Pancreas (tissue), 10 donors: ENCODE data around the gene CLNK. TPM values are rescaled to one million over a fixed set of nuclear protein-coding genes. Genes with fewer than 3 reads are reported as not detected.

Experiments
- ATAC-seq, 4 donors: fragments of 200-7000 bp; cut with Tn5 transposase; one replicate each; pipeline versions ENCODE4 v1.8.0 to v1.9.1; 2020; ENCODE audit warnings: mild to moderate bottlenecking in 4 of 4, moderate library complexity in 4 of 4
- DNase-seq, 6 donors: peaks; one replicate each; pipeline ENCODE4 v3.0.0-alpha.2; 2020
- FAIRE-seq: peaks from 2 replicates; lab custom pipeline; 2012; peaks lifted over from hg19 to GRCh38; lab: Jason Lieb, UNC
- H3K27ac ChIP-seq, 4 donors: fragments of 200-600 bp; sonication (generic); 1 replicate in 3 of 4; 2 replicates in 1 of 4; pipeline versions ENCODE4 v1.5.0 to v1.8.0; 2020
- H3K27me3 ChIP-seq, 4 donors: fragments of 200-600 bp; one replicate each; pipeline ENCODE4 v1.8.0; 2021
- H3K36me3 ChIP-seq, 3 donors: fragments of 200-600 bp; sonication (generic) in 1 of 3; one replicate each; pipeline versions ENCODE4 v1.5.0 to v1.8.0; 2020 to 2021
- H3K4me1 ChIP-seq, 3 donors: fragments of 200-600 bp; one replicate each; pipeline ENCODE4 v1.8.0; 2021
- H3K4me3 ChIP-seq, 4 donors: fragments of 200-600 bp; sonication (generic) in 2 of 4; one replicate each; pipeline versions ENCODE4 v1.5.0 to v1.8.0; 2020 to 2021
- H3K9me3 ChIP-seq, 4 donors: fragments of 200-600 bp; one replicate each; pipeline ENCODE4 v1.8.0; 2021
- WGBS, 2 donors: extraction: QIAGEN DNeasy Blood & Tissue Kit; methylation state at CpG; one replicate each; pipeline ENCODE4 v1.1.7; 2013; 5-methylcytosine and 5-hydroxymethylcytosine counted together
- intact Hi-C, 3 donors: fragments of 100-400 bp; cut with DNase I; formaldehyde crosslinking; loops; one replicate each; pipeline versions ENCODE4 v1.11.1 to v1.14.2; 2022
- polyA plus RNA-seq, 2 donors: library from polyadenylated mRNA; stranded (reverse); fragments of 200-250 nt; gene quantifications; one replicate each; pipeline ENCODE4 v1.2.3, GENCODE V29; 2013
- total RNA-seq, 6 donors: library from RNA; stranded (reverse); fragmentation: NEBNext Ultra II Directional in 4 of 6; extraction: Animal tissue kit (Norgen Biotek cat#: 25700) in 4 of 6; gene quantifications; one replicate each; pipeline versions ENCODE4 v1.2.1 to v1.2.4, GENCODE V29; 2021 to 2023
- TF ChIP-seq, protein P1 (sequence below), 4 donors: fragments of 200-600 bp; sonication (generic) in 3 of 4; IDR thresholded peaks; one replicate each; pipeline versions ENCODE4 v1.5.0 to v1.8.0; 2021; ENCODE audit warnings: antibody characterized with exemption in 4 of 4
- donor health status: healthy with polysubstance abuse.
- donor health status: DM: no; HTN: no; CAD: no; lungs with moderate emphysema.
- donor health status: DM: no; HTN: no; CAD: no.
- donor health status: control.
- donor health status: control.
- donor health status: Bipolar disorder and iron deficiency.
- donor health status: DM: yes; HTN: yes; CAD: no.
- donor health status: DM: no; HTN: no; CAD: no.
- donor health status: DM: no; HTN: no; CAD: no.
- donor health status: DM: yes; HTN: yes; CAD: no.

The CLNK gene
- total and polyA plus RNA-seq, 8 donors = 0.02 to 0.19 (median 0.09) TPM; not detected in 2

DNA sequence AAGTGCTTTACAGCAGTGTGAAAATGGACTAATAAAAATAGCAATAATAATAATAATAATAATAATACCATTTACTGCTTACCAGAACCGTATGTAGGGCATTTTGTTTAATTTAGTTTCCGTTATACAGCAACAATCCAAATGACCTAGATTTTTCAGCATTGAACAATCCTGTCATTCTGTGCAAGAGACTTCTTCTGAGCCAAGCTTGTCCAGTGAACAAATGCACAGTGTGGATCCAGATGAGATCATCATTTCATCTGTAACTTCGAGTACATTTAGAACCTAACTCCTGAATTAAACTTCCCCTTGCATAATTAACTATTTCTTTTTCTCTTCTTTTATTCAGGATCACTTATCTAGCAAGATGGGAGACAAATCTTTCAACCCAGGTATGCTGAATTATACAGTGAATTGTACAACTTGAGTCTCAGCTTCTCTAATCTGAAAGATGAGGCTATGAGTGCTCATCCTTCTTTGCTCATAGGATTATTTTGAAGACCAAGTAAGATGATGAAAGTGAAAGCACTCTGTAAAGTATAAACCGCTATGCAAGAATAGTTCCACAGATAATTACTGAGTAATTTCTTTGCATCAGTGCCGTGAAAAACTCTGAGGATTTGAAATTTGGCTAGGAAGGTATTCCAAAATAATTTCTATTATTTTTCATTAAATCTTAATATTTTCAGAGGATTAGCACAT, 6.6 kb downstream of the CLNK start:
- intact Hi-C loops = no loop called here
- DNase-seq = no peak
- Histone ChIP-seq H3K27me3 (no peaks in the 10 kb centered on the region), H3K9me3 (no peaks in the 10 kb centered on the region), H3K27ac (no peak overlapping the region), H3K36me3 (no peaks in the 10 kb centered on the region), H3K4me3 (no peak overlapping the region), H3K4me1 (no peaks in the 10 kb centered on the region)
- FAIRE-seq = no peak
- TF ChIP-seq, protein P1, sequence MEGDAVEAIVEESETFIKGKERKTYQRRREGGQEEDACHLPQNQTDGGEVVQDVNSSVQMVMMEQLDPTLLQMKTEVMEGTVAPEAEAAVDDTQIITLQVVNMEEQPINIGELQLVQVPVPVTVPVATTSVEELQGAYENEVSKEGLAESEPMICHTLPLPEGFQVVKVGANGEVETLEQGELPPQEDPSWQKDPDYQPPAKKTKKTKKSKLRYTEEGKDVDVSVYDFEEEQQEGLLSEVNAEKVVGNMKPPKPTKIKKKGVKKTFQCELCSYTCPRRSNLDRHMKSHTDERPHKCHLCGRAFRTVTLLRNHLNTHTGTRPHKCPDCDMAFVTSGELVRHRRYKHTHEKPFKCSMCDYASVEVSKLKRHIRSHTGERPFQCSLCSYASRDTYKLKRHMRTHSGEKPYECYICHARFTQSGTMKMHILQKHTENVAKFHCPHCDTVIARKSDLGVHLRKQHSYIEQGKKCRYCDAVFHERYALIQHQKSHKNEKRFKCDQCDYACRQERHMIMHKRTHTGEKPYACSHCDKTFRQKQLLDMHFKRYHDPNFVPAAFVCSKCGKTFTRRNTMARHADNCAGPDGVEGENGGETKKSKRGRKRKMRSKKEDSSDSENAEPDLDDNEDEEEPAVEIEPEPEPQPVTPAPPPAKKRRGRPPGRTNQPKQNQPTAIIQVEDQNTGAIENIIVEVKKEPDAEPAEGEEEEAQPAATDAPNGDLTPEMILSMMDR (IDR thresholded peaks at IDR 0.05) = no peak
- WGBS, 2 donors = 47 to 53% methylated on average over 5 of the region's 5 CpGs
- ATAC-seq = no peak

- intact Hi-C loops = no loop called here
- H3K27ac ChIP-seq = no peak overlapping the region
- DNase-seq = no peak
- H3K36me3 ChIP-seq = no peaks in the 10 kb centered on the region
- H3K9me3 ChIP-seq = no peaks in the 10 kb centered on the region
- no peak for FAIRE-seq
- H3K27me3 ChIP-seq = no peaks in the 10 kb centered on the region
- WGBS, 2 donors = 50 to 62% methylated on average over 5 of the region's 5 CpGs
- no peaks in the 10 kb centered on the region for H3K4me1 ChIP-seq
- ATAC-seq = no peak
- no peak overlapping the region for H3K4me3 ChIP-seq
- TF ChIP-seq, protein P1 (IDR thresholded peaks at IDR 0.05) = no peak
These were observed 10.7 kb downstream of the CLNK start for GRCh38 chr4:10673817-10674369.

GRCh38 chr4:10672379-10672778, 12.2 kb downstream of the CLNK start:
- DNase-seq = no peak
- intact Hi-C loops = no loop called here
- 46 to 51% methylated on average over 3 of the region's 3 CpGs for WGBS, 2 donors
- ATAC-seq = no peak
- Histone ChIP-seq H3K4me1 (no peaks in the 10 kb centered on the region), H3K4me3 (no peak overlapping the region), H3K9me3 (no peaks in the 10 kb centered on the region), H3K27ac (no peak overlapping the region), H3K27me3 (no peaks in the 10 kb centered on the region), H3K36me3 (no peaks in the 10 kb centered on the region)
- TF ChIP-seq, protein P1 (IDR thresholded peaks at IDR 0.05) = no peak
- FAIRE-seq = no peak

DNA sequence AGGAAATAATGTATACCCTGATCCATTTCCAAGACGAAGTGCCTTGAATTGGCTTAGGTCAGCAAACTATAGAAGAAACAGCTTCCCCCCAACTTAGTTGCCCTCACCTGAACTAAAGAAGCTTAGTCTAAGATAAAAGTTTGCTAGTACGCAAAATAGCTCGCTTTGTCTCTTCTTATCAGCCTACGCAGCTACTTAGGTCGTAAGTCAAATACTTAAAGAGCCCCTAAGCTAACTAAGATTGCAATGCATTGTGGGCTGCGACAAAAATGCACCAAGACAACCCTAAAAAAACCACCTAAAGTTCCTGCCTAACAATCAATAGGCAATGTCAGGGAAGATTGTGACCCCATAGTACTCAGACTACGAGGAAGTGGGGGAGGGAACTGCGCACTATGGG, 12.8 kb downstream of the CLNK start:
- no peaks in the 10 kb centered on the region for H3K27me3 ChIP-seq
- no peaks in the 10 kb centered on the region for H3K4me1 ChIP-seq
- no peak overlapping the region for H3K4me3 ChIP-seq
- FAIRE-seq (no peak), DNase-seq (no peak), ATAC-seq (no peak)
- TF ChIP-seq, protein P1 (IDR thresholded peaks at IDR 0.05) = no peak
- intact Hi-C loops = no loop called here
- no peak overlapping the region for H3K27ac ChIP-seq
- WGBS, 2 donors = 45 to 49% methylated on average over 8 of the region's 8 CpGs
- H3K36me3 ChIP-seq = no peaks in the 10 kb centered on the region
- H3K9me3 ChIP-seq = no peaks in the 10 kb centered on the region

DNA sequence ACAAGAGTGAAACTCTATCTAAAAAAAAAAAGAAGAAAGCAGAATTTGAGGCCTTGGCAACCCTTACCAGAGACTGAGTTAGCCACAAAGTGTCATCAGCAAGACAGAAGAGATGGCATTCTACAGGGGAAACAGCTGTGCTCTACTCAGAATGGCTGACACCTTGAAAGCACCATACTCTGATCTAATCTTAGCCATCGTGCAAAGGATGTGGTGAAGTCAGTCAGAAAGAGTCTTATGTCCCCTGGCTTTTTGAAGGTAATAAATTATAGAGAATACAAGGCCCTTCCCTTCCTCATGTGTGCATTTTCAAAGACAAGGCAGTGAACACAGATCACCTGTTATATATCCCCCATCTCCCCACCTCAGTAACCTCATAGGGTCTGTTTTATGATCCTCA, 13.2 kb downstream of the CLNK start:
- no peak overlapping the region for H3K4me3 ChIP-seq
- no peaks in the 10 kb centered on the region for H3K27me3 ChIP-seq
- intact Hi-C loops = no loop called here
- FAIRE-seq (no peak), DNase-seq (no peak), ATAC-seq (no peak)
- TF ChIP-seq, protein P1 (IDR thresholded peaks at IDR 0.05) = no peak
- H3K9me3 ChIP-seq = no peaks in the 10 kb centered on the region
- no peaks in the 10 kb centered on the region for H3K4me1 ChIP-seq
- WGBS, 2 donors = 38 to 47% methylated on average over 1 of the region's 1 CpG
- no peak overlapping the region for H3K27ac ChIP-seq
- H3K36me3 ChIP-seq = no peaks in the 10 kb centered on the region
